Osteoblast (primary cell): Measurements from ENCODE around the gene CD48. TPM values are rescaled to one million over a fixed set of nuclear protein-coding genes. Genes with fewer than 3 reads are reported as not detected.

Experiments
- DNase-seq: peaks from one replicate; pipeline ENCODE4 v3.0.0; 2011; ENCODE audit warnings: low spot score, mixed read lengths; ENCODE audit not compliant: insufficient read length; ENCODE audit errors: missing footprints
- H2AFZ ChIP-seq: 2 replicates; pipeline ENCODE4 v1.6.0; 2011; ENCODE audit warnings: mild to moderate bottlenecking, low read length
- H3K27ac ChIP-seq: 2 replicates; pipeline ENCODE4 v1.5.1; 2011; ENCODE audit warnings: mild to moderate bottlenecking, low read depth, low read length, moderate library complexity
- H3K27me3 ChIP-seq: 2 replicates; pipeline ENCODE4 v1.6.0; 2012; ENCODE audit warnings: mild to moderate bottlenecking, control low read depth, inconsistent platforms, low read length, moderate library complexity; ENCODE audit not compliant: insufficient read depth
- H3K36me3 ChIP-seq: 2 replicates; pipeline ENCODE4 v1.5.1; 2011; ENCODE audit warnings: mild to moderate bottlenecking, low read length, control low read depth, moderate library complexity; ENCODE audit not compliant: insufficient read depth
- H3K4me1 ChIP-seq: 2 replicates; pipeline ENCODE4 v1.5.1; 2011; ENCODE audit warnings: mild to moderate bottlenecking, low read length, control low read depth, moderate library complexity; ENCODE audit not compliant: insufficient read depth
- H3K4me2 ChIP-seq: 2 replicates; pipeline ENCODE4 v1.6.0; 2011; ENCODE audit warnings: mild to moderate bottlenecking, low read length; ENCODE audit not compliant: insufficient read depth
- H3K4me3 ChIP-seq: fragments of 200-600 bp; sonication (generic); 3 replicates; pipeline ENCODE4 v1.5.1; 2012; ENCODE audit warnings: mild to moderate bottlenecking, low read length, inconsistent platforms; ENCODE audit not compliant: insufficient read depth
- H3K79me2 ChIP-seq: 2 replicates; pipeline ENCODE4 v1.6.0; 2012; ENCODE audit warnings: mild to moderate bottlenecking, low read length, control low read depth, inconsistent platforms; ENCODE audit not compliant: insufficient read depth
- H3K9me3 ChIP-seq: 2 replicates; pipeline ENCODE4 v1.5.1; 2011; ENCODE audit warnings: low read depth, low read length, control low read depth
- H4K20me1 ChIP-seq: 2 replicates; pipeline ENCODE4 v1.6.0; 2012; ENCODE audit warnings: mild to moderate bottlenecking, low read length, control low read depth; ENCODE audit not compliant: insufficient read depth
- CTCF ChIP-seq: IDR thresholded peaks from 2 replicates; pipeline ENCODE4 v1.5.1; 2011; ENCODE audit warnings: mild to moderate bottlenecking, low read depth, low read length, moderate library complexity; ENCODE audit errors: extremely low read depth
- total RNA-seq: library from RNA; depleted of rRNA; stranded (reverse); fragments of >200 nt; gene quantifications from 2 replicates; pipeline ENCODE4 v1.2.3, GENCODE V29; 2012

The CD48 gene
- total RNA-seq, 1 donor = under 0.01 TPM

- Histone ChIP-seq H2AFZ (no peak overlapping the region), H4K20me1 (no peaks in the 10 kb centered on the region), H3K9me3 (no peaks in the 10 kb centered on the region), H3K79me2 (no peaks in the 10 kb centered on the region), H3K4me2 (no peak overlapping the region), H3K4me1 (no peaks in the 10 kb centered on the region), H3K4me3 (no peak overlapping the region), H3K27ac (no peak overlapping the region), H3K27me3 (no peaks in the 10 kb centered on the region), H3K36me3 (no peaks in the 10 kb centered on the region)
- TF ChIP-seq CTCF = no peak
- no peak for DNase-seq
Observed at GRCh38 chr1:160637065-160637464, 74.6 kb downstream of the CD48 start.

- no peak overlapping the region for H3K4me3 ChIP-seq
- no peaks in the 10 kb centered on the region for H3K36me3 ChIP-seq
- no peak for DNase-seq
- H3K9me3 ChIP-seq = no peaks in the 10 kb centered on the region
- H3K27ac ChIP-seq = no peak overlapping the region
- no peaks in the 10 kb centered on the region for H3K79me2 ChIP-seq
- no peak overlapping the region for H3K4me2 ChIP-seq
- no peaks in the 10 kb centered on the region for H3K27me3 ChIP-seq
- no peak overlapping the region for H2AFZ ChIP-seq
- TF ChIP-seq CTCF = no peak
- no peaks in the 10 kb centered on the region for H3K4me1 ChIP-seq
- no peaks in the 10 kb centered on the region for H4K20me1 ChIP-seq
Observed at GRCh38 chr1:160636547-160636946, 75.1 kb downstream of the CD48 start.

- Histone ChIP-seq H3K4me3 (no peak overlapping the region), H3K4me2 (no peak overlapping the region), H3K4me1 (no peaks in the 10 kb centered on the region), H3K27ac (no peak overlapping the region), H3K79me2 (no peaks in the 10 kb centered on the region), H3K9me3 (no peaks in the 10 kb centered on the region), H3K36me3 (no peaks in the 10 kb centered on the region), H4K20me1 (no peaks in the 10 kb centered on the region), H2AFZ (no peak overlapping the region), H3K27me3 (no peaks in the 10 kb centered on the region)
- DNase-seq = no peak
- TF ChIP-seq CTCF = no peak
Observed at GRCh38 chr1:160636076-160636475, 75.5 kb downstream of the CD48 start.

- Histone ChIP-seq H3K27me3 (no peaks in the 10 kb centered on the region), H3K4me3 (no peak overlapping the region), H3K79me2 (no peaks in the 10 kb centered on the region), H3K4me2 (no peak overlapping the region), H3K9me3 (no peaks in the 10 kb centered on the region), H4K20me1 (no peaks in the 10 kb centered on the region), H3K27ac (no peak overlapping the region), H3K4me1 (no peaks in the 10 kb centered on the region), H2AFZ (no peak overlapping the region), H3K36me3 (no peaks in the 10 kb centered on the region)
- no peak for TF ChIP-seq CTCF
- DNase-seq = no peak
Observed at GRCh38 chr1:160634543-160635491, 76.8 kb downstream of the CD48 start.
